ENCODE data around the gene OPTN.
"Not testable (repeated sequence)": the region's sequence is repeated elsewhere in the genome, so short reads cannot be mapped to it uniquely, and the experiment has no call there.

Gene OPTN

DNA sequence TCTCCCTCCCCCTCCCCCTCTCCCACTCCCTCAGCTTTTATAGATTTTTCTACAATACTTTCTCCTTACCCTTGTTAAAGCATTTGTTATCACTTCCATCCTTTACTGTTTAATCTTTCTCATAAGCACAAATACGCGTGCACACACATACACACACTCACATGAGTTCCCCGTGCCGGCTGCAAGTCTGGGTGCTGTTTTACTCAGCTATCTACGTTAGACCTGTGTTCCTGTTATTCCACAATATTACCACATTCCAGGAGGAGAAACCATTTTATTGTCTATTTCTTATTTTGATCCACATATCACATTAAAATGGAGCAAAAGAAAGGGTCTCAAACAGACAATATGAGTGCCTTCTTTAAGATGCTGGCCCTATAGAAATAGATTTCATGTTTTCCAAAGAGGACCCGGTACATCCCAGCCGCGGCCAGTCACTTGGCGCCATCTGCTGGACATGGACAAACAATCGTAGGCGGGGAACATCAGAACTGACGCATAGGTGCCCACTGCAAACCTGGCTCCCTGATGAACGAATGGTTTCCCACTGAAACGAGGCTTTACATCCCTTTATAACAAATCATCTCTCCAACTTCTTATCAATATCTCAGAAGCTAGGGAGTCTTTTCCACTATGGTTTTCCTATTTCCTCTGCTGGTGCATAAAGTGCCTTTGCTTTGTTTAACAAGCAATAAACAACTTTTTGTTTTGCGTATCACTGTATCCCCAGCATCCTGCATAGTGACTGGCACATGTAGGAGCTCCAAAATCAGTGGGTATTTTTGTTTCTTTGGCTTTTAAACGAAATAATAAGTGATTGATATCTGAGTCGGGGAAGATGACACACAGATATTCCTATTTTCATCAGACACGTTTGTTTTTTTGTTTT is 25.2 kb upstream of the OPTN start:
- H3K27ac ChIP-seq = no peak overlapping the region
- ChIA-PET POLR2A (ENCODE audit: low non-redundant PET) (no interaction called here), CTCF (interaction anchor here (0.6 to 2.1 kb wide), 10 partner anchors 10 to 856 kb away, joined by 3 to 6 read pairs (median 4); no protein-coding TSS in a partner anchor)
- TF ChIP-seq, protein P1, sequence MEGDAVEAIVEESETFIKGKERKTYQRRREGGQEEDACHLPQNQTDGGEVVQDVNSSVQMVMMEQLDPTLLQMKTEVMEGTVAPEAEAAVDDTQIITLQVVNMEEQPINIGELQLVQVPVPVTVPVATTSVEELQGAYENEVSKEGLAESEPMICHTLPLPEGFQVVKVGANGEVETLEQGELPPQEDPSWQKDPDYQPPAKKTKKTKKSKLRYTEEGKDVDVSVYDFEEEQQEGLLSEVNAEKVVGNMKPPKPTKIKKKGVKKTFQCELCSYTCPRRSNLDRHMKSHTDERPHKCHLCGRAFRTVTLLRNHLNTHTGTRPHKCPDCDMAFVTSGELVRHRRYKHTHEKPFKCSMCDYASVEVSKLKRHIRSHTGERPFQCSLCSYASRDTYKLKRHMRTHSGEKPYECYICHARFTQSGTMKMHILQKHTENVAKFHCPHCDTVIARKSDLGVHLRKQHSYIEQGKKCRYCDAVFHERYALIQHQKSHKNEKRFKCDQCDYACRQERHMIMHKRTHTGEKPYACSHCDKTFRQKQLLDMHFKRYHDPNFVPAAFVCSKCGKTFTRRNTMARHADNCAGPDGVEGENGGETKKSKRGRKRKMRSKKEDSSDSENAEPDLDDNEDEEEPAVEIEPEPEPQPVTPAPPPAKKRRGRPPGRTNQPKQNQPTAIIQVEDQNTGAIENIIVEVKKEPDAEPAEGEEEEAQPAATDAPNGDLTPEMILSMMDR (conservative IDR thresholded peaks at IDR 0.05; ENCODE audit: low read depth) = peak; percentile 92
- peak; percentile 81 for DNase-seq (ENCODE audit: low spot score)

DNA sequence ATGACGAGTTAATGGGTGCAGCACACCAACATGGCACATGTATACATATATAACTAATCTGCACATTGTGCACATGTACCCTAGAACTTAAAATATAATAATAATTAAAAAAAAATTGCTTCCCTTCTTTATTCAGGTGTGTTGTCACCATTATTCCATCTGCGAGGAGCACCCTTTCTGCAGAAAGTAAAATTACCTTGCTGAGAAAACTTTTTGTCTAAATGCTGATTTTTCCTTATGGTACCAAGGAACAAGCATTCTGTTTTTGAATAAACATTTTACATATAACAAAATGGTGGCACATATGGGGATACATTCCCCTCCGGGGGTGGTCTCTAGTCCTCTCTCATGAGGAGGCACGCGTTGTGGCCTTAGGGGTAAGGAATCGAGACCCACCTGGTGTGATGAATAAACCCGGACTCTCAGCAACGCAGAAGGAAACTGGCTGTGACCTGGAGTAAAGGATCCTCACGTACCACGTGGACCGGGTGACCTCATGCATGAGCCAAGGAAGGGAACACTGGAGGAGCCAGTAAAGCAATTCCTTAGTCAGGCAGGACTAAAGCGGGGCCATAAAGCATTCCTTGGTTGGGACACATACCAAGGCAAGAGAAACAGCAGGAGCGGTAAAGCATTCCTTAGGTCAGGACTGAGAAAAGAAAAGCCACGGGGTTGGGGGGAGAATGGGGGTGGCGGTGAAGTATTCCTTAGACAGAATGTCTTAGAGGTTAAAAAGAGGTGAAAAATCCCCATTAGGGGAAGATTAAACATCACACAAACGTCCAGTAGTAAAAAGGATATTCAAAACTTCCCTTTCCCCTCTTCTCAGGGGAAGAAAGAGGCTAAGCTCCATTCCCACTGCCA is 20.8 kb upstream of the OPTN start:
- H3K27ac ChIP-seq = no peak overlapping the region
- CTCF ChIA-PET = no interaction called here
- POLR2A ChIA-PET (ENCODE audit: low non-redundant PET) = no interaction called here
- no peak for DNase-seq (ENCODE audit: low spot score)
- TF ChIP-seq, protein P1 (conservative IDR thresholded peaks at IDR 0.05; ENCODE audit: low read depth) = no peak

DNA sequence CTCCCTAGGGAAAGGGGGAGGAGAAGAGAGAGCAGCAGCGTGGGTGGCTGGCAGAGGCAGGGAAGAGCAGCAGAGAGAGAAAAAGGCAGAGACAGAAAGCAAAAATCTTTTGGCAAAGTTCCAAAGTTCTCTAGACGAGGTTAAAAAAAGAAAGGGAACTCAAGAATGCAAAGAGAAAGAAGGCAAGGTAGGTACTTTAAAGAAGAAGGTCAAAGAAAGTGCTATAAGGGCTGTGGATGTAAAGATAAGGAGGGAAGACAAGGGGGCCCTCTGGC is 20.2 kb upstream of the OPTN start:
- ChIA-PET CTCF (no interaction called here), POLR2A (ENCODE audit: low non-redundant PET) (no interaction called here)
- TF ChIP-seq, protein P1 (conservative IDR thresholded peaks at IDR 0.05; ENCODE audit: low read depth) = no peak
- no peak for DNase-seq (ENCODE audit: low spot score)
- no peak overlapping the region for H3K27ac ChIP-seq

DNA sequence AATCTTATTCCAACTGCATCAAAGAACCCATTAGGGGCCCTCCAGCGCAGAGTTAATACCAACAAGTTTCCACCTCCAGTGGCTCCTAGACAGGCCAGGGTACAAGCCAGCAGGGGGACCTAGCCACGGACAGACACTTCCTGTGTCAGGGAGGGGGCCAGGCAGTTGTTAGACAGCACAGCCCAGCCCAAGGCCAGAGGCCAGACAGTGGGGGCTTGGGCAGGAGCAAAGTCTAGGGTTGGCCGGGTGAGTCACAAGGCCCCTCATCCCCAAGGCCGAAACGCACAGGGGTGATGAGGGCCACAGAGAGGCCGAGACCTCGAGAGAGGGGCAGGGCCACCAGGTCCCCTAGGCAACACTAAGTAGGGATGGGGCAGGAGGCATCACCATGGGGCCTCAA is 19.3 kb upstream of the OPTN start:
- TF ChIP-seq, protein P1 (conservative IDR thresholded peaks at IDR 0.05; ENCODE audit: low read depth) = no peak
- no peak overlapping the region for H3K27ac ChIP-seq
- DNase-seq (ENCODE audit: low spot score) = no peak
- POLR2A ChIA-PET (ENCODE audit: low non-redundant PET) = no interaction called here
- CTCF ChIA-PET = no interaction called here

DNA sequence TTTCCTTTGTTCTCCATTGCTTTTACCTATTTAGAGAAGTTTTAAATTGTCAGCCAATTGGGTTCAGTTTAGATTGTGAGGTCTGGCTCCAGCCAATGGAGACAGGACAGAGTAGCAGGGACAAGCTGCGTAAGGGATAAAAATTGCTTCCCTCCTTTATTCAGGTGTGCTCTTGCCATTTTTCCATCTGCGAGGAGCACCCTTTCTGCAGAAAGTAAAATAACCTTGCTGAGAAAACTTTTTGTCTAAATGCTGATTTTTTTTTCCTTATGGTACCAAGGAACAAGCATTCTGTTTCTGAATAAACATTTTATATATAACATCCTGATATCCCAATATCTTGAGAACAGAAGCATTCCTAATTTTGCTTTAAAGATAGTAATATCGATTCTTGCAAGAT is 16.3 kb upstream of the OPTN start:
- CTCF ChIA-PET; H3K27ac ChIP-seq; DNase-seq (ENCODE audit: low spot score); POLR2A ChIA-PET (ENCODE audit: low non-redundant PET): not testable (repeated sequence)

DNA sequence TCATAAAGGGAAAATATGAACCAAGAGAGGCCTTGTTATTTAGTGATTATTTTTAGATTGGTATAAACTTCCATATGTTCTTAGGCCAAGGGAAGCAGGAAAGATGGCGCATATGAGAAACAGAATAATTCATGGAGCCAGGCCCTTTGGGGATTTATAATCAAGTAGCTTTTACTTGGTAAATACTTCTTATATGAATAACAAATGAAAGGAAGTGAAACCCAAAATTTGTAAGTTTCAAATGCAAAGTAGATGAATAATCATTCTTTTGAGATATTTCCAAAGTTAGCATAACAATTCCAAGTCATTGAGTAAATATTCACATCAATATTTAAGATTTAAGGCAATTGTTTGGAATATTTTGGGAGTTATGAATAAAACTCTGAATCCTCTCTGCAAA is 13.9 kb upstream of the OPTN start:
- ChIA-PET POLR2A (ENCODE audit: low non-redundant PET) (no interaction called here), CTCF (no interaction called here)
- TF ChIP-seq, protein P1 (conservative IDR thresholded peaks at IDR 0.05; ENCODE audit: low read depth) = no peak
- no peak for DNase-seq (ENCODE audit: low spot score)
- no peak overlapping the region for H3K27ac ChIP-seq

DNA sequence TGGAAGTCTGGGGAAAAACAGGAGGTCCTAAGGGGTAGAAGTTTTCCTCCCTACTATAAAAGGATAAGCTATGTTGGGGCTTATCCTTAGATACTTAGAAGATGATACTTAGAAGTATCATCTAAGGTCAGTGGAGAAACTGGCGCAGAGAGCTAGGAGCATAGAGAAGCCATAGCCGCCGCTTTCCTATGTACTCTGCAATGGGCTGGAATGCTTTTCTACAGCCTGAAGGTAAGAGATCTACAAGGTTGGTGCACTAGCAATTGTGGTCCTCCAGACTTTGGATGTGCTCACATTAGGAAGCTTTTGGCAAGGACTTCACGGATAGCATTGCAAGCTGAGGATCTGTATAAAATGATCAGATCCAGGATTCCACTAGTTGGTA is 12.4 kb upstream of the OPTN start:
- TF ChIP-seq, protein P1 (conservative IDR thresholded peaks at IDR 0.05; ENCODE audit: low read depth) = no peak
- DNase-seq (ENCODE audit: low spot score) = no peak
- POLR2A ChIA-PET (ENCODE audit: low non-redundant PET) = no interaction called here
- H3K27ac ChIP-seq = no peak overlapping the region
- CTCF ChIA-PET = interaction anchor here (1.6 kb wide), 1 partner anchor 12 kb away, joined by 8 read pairs; the partner anchor contains the start of gene OPTN
